HuH-7 (cell line): ENCODE data around the gene GDF15.
A peak's percentile ranks its signal among the peaks of the same experiment; 100 is the strongest.

Source experiments
- DNase-seq: peaks from one replicate; pipeline ENCODE4 v3.0.0; 2011; ENCODE audit warnings: low spot score

Gene GDF15

DNA sequence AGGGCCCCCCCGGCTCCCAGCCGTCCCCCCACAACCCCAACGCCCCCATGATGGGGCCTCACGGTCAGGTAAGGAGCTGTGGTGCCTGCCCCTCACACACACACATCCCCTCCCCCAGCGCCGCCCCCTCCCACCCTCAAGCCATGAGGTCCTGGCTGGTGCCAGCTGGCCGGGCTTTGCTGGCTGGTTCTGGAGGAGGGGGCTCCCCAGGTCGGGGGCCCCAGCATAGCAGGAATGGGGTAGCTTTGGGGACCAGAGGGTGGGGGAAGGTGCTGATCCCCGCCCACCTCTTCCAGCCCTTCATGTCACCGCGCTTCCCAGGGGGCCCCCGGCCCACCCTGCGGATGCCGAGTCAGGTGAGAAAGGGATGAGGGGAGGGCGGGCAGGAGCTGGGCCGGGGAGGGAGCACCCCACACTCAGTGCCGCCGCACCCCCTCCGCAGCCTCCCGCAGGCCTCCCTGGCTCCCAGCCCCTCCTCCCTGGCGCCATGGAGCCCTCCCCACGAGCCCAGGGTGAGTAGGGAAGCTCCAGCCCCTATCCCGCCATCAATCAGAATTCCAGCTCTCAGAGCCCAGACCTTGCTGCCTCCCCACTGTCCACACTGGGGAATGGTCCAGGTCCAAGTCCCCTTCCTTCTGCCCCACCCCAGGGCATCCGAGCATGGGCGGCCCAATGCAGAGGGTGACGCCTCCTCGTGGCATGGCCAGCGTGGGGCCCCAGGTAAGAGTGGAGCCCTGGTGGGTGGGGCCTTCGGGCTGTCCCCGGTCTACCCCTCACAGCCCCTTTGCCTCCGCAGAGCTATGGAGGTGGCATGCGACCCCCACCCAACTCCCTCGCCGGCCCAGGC, 45.6 kb downstream of the GDF15 start:
- no peak for DNase-seq

DNA sequence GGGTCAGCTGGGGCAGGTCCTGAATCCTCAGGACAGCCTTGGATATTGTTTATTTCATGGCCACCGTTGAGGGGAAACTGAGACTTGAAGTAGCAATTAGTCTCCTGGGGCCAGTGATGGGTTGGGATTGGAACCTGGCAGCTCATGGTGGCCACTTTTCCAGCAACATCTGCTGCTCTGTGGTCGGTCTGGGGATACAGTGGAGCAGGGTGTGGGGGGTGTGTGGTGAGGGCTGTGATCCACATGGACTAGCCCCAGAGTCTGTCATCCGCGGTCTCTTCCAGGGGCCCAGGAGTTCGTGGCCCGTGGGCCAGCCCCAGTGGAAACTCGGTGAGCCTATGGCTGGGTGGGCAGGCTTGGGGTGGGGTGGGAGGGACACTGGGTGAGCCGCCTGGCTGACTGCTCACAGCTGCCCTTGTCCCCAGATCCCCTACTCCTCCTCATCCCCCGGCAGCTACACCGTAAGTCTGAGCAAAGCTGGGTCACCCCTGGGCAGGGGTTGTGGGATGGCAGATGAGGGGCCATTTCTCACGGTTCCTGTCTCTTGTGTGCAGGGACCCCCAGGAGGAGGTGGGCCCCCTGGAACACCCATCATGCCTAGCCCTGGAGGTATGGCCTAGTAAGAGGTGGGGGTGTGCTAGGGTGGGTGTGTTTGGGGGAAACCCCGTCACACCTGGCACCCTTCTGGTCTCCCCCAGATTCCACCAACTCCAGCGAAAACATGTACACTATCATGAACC, 46.5 kb downstream of the GDF15 start:
- no peak for DNase-seq

DNA sequence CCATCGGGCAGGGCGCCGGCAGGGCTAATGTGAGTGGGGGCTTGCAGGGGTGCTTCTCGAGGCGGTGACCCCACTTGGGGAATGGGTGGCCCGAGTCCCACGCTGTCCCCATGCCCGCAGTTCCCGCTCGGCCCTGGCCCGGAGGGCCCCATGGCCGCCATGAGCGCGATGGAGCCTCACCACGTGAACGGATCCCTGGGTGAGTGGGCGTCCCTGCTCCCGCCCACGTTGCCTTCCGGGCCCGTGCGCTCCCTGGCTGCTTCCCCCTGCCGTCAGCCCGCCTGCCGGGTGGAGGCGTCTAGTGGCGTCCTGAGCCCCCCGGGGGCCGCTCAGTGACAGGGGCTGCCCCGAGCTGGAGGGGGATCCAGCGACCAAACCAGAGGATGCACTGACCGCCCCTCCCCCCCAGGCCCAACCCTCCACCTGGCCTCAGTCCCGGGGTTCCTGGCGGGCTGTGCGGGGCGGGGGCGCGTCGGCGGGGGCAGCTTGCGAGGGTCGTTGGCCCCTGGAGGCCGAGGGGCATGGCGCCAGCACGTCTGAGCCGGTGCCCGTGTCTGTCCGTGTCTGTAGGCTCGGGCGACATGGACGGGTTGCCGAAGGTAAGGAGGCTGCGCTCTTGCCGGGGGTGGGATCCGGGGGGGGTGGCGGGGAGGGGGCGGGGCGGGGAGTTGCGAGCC, 47.2 kb downstream of the GDF15 start:
- no peak for DNase-seq

DNA sequence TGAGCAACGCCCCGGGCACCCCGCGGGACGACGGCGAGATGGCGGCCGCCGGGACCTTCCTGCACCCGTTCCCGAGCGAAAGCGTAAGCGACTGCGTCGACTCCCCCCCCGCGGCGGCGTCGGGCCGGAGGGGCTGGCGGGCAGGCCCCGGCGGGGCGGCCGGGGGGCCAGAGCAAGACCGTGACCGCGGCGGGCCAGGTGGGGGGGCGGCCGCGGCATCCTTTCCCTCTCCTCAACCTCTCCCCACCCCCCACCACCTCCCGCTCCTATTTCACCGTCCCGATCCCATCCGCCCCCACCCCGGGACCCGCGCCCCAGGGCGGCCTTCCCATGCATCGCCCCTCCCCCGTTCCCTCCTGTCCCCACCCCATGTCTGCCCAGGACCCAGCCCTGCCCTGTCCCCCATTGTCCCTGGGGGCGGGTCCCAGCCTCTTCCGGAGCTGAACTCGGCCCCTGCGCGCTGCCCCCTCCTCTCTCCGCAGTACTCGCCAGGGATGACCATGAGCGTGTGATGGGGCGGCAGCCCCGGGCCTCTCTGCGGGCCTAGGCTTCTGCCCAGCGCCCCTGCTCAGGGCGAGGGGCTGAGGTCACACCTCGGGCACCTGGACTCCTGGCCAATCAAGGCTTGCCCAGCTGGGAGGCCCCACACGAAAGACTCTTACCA, 47.9 kb downstream of the GDF15 start:
- no peak for DNase-seq

DNA sequence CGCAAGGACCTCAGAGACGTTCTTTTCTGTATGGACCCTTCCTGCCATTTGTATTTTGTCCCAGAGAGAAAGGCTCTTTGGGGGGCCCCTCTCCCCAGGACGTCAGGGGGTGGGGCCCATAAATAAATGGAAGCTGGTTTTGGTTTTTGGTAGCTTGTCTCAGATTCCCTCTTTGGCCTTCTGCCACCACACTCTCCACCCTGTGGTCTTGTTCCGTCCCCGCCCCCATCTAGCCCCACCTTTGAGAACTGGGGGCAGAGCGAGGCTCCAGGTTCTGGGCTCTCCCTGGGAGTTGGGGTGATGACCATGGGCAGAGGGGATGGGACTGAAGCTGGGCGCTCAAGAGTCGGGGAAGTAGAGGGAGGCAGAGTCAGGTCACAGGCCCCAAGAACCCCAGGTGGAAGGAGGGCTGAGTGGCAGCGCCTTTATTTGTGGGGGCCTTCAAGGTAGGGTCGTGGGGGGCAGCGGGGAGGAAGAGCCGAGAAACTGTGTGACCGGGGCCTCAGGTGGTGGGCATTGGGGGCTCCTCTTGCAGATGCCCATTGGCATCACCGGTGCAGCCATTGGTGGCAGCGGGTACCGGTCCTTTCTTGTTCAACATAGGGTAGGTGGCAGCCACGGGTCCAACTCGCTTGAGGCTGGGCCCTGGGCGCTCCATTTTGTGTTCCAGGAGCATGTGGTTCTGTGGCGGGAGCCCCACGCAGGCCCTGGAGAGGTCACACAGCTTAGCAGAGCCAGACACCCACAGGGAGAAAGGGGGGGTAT, 48.6 kb downstream of the GDF15 start:
- no peak for DNase-seq

DNA sequence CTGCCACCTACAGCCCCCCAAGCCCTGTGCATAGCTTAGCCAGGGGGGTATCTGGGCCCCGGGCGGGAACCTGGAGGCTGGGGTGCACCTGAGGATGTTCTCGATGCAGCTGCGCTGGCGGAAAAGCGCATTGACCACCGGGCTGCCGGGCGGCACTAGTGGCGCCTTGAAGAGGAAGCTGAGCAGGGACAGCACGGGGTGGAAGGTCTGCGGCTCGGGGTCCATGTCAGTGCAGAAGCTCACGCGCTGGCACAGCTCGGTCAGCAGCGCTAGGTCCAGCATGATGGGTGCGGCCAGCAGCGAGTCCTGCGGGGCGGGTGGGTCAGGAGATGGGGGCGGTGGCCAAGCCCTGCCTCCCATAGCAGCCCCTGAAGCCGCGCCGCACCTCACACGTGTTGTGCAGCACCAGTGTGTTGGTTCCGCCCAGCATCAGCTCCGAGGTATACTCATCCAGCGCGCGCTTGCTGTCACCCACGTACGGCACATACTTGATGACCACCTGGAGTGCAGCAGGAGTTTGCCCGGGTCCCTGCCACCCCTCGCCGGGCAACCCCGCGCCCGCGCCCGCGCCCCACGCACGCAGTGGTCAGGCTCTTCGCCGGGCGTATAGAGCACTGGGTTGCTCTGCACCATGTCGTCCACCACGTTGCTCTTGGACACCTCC, 49.4 kb downstream of the GDF15 start:
- no peak for DNase-seq

DNA sequence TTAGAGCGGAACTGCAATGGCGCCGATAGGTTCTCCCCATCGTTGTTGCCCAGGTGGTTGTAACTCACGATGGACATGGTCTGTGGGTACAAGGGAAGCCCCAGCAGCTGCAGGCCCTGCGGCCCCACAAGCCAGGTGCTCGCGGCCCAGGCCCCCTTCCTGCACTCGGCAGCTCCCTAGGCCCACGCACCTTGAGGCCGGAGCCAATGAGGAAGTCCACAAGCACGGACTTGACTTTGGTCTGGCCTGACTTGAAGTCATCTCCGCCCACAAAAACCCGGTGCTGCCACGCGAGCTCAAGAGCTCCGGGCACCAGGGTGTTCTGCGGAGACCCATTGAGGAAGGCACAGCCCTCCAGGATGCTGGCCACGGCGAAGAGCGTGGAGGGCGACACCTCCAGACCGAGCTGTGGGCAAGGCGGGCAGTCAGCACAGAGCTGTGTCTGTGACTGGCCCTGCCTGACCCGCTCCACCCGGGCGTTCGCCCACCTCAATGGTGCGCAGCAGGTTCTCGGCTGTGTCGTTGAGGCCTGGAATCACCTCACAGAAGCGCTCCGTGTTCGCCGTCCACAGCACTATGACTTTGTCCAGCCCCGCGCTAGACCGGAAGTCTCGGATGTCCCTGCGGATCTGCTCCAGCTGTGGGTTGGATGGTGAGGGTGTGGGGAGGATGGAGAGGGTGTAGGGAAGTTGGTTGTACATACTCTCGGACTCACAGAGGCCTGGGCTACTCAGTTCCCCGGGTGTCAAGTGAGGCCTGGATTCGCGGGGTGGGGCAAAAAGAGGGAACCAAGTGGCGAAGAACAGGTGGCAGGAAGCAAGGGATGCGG, 50.1 kb downstream of the GDF15 start:
- no peak for DNase-seq

DNA sequence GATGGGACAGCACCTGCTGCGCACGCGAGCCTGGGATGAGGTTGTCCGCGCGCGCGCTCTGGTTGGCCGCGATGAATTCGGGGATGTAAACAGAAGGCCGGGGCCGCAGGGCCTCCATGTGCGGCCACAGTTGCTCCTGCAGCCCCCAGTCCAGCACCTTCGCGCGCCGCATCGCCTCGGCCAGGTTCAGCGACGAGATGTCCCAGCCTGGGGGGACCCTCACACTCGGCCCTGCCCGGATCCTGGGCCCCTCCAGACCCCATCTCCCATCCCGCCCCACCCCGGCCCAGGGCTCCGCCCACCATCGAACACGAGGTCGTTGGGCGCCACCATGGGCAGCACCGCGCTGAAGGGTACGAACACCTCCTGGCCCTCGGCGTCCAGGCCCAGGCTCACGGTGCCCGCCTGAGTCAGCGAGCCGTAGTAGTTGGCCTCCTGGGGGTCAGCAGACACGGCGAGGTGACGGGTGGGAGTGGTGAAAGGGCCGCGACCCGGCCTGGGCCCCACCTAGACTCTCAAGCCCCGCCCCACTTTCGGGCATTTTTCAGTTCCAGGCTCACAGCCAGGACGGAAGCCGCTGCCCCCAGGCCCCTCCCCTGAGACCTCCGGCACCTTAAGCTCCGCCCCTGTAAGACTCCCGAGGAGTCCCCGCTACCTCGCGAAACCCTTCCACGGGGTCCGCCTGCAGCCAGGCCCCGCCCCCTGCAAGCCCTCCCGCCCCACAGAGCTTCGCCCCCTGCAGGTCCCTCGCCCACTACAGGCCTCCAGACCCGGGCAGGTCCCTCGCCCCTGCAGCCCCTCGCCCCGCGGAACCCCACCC, 50.9 kb downstream of the GDF15 start:
- DNase-seq: peak; percentile 89

DNA sequence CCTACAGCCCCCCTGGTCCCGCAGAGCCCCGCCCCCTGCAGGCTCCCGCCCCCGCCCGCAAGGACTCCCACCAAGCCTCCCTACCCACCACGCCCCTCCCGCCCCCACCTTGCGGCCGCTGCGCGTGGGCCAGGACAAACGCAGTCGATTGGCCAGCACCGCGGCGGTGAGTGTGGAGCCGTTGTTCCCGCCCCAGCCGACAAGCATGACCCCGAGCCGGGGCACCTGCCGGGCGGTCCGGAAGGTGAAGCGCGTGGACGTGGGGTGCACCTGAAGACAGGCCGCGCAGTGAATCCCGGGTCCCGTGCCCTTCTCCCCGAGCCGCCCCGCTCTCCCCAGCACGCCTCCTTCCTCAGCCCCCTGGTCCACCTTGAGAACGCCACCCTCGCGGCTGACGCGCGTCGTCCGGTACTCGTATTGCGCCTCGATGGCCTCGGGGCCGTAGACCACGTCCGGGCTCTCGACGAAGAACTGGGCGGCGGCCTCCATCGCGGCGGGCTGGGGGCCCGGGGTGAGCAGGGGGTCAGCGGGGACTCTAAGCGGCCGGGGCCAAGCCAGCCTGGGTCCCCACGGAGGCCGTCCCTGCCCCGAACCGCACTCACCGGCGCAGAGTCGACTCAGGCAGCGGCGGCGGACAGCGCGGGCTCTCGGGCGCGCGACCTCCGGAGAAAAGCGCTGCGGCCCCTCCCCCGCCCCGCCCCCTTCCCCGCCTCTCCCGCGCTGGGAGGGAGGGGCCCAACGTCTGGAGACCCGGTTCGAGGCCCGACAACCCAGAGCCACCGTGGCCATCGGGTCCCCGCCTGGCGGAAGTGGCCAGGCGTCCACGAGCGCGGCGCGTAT, 51.8 kb downstream of the GDF15 start, which contains the start of gene ISYNA1:
ISYNA1 (minus strand) TSS at position 643 of the 840 bp plus-strand sequence; CDS start at position 489, 154 bp downstream.
- no peak for DNase-seq

DNA sequence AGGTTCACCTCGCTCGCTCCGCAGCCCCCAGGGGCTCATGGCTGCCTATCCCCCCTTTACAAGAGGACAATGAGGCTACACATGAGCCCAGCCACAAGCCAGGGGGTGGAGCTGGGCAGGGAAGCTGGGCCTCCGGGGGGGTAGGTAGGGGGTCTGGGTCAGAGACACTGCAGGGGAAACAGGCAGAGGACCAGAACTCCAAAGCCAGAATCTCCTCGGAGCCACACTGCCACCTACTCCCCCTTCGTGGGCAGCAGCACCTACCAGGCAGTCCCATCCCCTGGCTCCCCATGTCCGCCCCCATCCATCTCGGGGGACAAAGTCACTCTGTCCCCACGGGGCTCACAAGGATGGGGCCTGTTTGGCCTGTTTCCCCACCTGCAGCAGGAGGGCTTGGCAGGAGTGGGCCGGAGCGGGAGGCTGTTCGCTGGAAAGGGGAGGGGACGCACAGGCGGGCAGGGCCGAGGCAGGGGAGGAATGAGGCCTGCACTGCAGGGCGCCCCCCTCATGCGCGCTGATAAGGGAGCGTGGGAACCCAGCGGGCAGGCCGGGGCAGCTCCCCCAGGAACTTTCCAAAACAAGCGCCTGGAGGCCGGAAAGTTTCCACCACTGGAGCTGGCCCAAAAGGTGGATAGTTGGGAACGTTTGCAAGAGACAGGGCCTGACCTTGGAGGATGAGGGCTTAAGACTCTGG, 52.5 kb downstream of the GDF15 start:
- no peak for DNase-seq
